Rectal smooth muscle tissue (tissue), 1 donor: ENCODE data around the gene PPP1R2.

Experiments used
- H3K27ac ChIP-seq: one replicate; pipeline ENCODE4 v1.7.0; 2013; ENCODE audit warnings: low read depth, low read length, inconsistent platforms
- H3K27me3 ChIP-seq: one replicate; pipeline ENCODE4 v1.7.0; 2013; ENCODE audit warnings: low read length; ENCODE audit not compliant: control insufficient read depth, insufficient read depth
- H3K36me3 ChIP-seq: one replicate; pipeline ENCODE4 v1.7.0; 2013; ENCODE audit warnings: low read length; ENCODE audit not compliant: control insufficient read depth, insufficient read depth
- H3K4me1 ChIP-seq: one replicate; pipeline ENCODE4 v1.7.0; 2013; ENCODE audit warnings: low read length; ENCODE audit not compliant: control insufficient read depth, insufficient read depth
- H3K4me3 ChIP-seq: one replicate; pipeline ENCODE4 v1.7.0; 2013; ENCODE audit warnings: low read length
- H3K9ac ChIP-seq: one replicate; pipeline ENCODE4 v1.7.0; 2013; ENCODE audit warnings: low read length

Gene PPP1R2

DNA sequence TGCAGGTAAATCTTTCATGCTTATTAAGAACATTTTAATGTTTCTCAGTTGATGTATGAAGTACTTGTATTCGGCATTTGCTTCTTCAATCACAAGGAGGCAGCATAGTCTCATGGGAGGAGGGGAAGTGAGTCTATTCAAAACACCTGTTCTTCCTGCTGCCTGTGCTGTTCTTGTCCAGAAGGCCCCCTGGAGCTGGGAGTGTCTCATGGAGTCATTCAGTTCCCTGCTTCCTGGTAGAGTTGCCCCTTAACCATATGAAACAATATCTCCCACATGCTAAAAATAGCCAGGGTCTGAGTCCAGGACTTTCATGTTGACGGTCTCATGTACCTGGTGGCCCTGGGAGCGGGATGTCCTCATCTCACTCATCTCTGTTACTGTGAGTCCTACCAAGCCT is 15.5 kb upstream of the PPP1R2 start:
- Histone ChIP-seq H3K4me3 (no peak overlapping the region), H3K27me3 (no peaks in the 10 kb centered on the region), H3K9ac (no peak overlapping the region), H3K36me3 (no peaks in the 10 kb centered on the region), H3K27ac (no peak overlapping the region), H3K4me1 (no peaks in the 10 kb centered on the region)

DNA sequence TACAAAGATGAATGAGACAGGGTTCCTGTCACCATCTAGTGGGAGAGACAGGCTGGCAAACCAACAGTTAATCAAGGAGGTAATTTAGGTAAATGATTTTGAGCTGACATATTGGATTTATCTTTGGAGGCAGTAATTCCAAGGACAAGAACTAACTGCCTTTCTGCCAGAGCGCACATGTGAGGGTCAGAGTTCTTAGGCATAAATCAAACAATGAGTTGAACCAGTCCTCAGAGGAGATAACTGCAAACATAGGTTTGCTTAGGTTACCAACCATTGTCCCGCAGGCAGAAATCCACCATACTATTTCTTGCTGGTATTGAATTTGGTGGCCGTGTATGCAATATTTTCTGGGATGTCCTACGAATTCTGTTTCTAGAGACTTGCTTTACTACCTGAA is 14.2 kb upstream of the PPP1R2 start:
- Histone ChIP-seq H3K27ac (no peak overlapping the region), H3K36me3 (no peaks in the 10 kb centered on the region), H3K27me3 (no peaks in the 10 kb centered on the region), H3K4me3 (no peak overlapping the region), H3K4me1 (no peaks in the 10 kb centered on the region), H3K9ac (no peak overlapping the region)

DNA sequence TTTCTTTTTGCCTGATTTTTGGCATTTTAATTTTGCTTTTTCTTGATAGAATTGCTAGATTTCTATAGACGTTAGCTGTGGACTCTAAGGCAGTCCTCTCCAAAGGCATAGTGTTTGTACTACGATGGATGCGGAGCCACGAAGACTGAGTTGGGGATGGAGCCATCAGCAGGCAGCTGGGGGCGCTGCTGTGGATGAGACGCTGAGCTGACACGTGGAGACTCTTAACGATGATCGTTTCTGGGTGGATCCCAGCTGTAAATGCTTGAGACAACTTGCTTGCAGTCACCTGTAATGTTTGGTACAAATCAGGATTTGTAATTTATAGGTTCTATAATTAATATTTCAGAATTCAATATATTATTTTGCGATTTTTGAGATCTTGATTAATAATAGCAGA is 13.3 kb upstream of the PPP1R2 start:
- Histone ChIP-seq H3K4me1 (no peaks in the 10 kb centered on the region), H3K27ac (no peak overlapping the region), H3K27me3 (no peaks in the 10 kb centered on the region), H3K9ac (no peak overlapping the region), H3K36me3 (no peaks in the 10 kb centered on the region), H3K4me3 (no peak overlapping the region)

- Histone ChIP-seq H3K4me1 (no peaks in the 10 kb centered on the region), H3K36me3 (no peaks in the 10 kb centered on the region), H3K9ac (no peak overlapping the region), H3K4me3 (no peak overlapping the region), H3K27ac (no peak overlapping the region), H3K27me3 (no peaks in the 10 kb centered on the region)
These were observed 12.0 kb upstream of the PPP1R2 start for GRCh38 chr3:195555110-195555509.

GRCh38 chr3:195554458-195554857 is 11.3 kb upstream of the PPP1R2 start:
- no peak overlapping the region for H3K27ac ChIP-seq
- no peaks in the 10 kb centered on the region for H3K27me3 ChIP-seq
- H3K4me3 ChIP-seq = no peak overlapping the region
- H3K4me1 ChIP-seq = no peaks in the 10 kb centered on the region
- no peaks in the 10 kb centered on the region for H3K36me3 ChIP-seq
- H3K9ac ChIP-seq = no peak overlapping the region

- Histone ChIP-seq H3K4me3 (no peak overlapping the region), H3K27ac (no peak overlapping the region), H3K4me1 (no peaks in the 10 kb centered on the region), H3K36me3 (no peaks in the 10 kb centered on the region), H3K27me3 (no peaks in the 10 kb centered on the region), H3K9ac (no peak overlapping the region)
These were observed 10.1 kb upstream of the PPP1R2 start for GRCh38 chr3:195553268-195553667.

- no peak overlapping the region for H3K27ac ChIP-seq
- H3K27me3 ChIP-seq = no peaks in the 10 kb centered on the region
- no peak overlapping the region for H3K9ac ChIP-seq
- H3K36me3 ChIP-seq = no peaks in the 10 kb centered on the region
- no peaks in the 10 kb centered on the region for H3K4me1 ChIP-seq
- no peak overlapping the region for H3K4me3 ChIP-seq
These were observed 8.4 kb upstream of the PPP1R2 start for GRCh38 chr3:195551381-195551978.

DNA sequence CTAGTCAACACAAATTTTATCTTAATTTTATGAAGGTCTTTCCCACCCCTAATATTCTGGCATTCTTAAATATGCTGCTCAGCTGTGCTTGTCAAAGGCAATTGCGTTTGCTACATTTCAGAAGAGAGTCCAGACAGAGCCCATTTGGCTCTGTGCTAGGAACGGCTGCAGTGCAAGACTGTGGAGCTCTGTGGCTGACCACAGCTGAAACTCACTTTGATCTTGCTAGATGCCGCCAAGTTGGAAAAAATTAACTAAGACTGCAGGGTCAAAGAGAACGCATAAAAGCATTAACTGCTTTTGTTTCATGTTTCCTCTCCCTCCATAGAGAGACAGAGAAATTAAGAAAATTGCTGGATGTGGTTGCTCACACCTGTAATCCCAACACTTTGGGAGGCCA is 7.6 kb upstream of the PPP1R2 start:
- no peak overlapping the region for H3K9ac ChIP-seq
- no peak overlapping the region for H3K27ac ChIP-seq
- no peak overlapping the region for H3K4me3 ChIP-seq
- no peaks in the 10 kb centered on the region for H3K36me3 ChIP-seq
- no peaks in the 10 kb centered on the region for H3K4me1 ChIP-seq
- no peaks in the 10 kb centered on the region for H3K27me3 ChIP-seq

- no peak overlapping the region for H3K27ac ChIP-seq
- no peaks in the 10 kb centered on the region for H3K27me3 ChIP-seq
- no peak overlapping the region for H3K4me3 ChIP-seq
- H3K4me1 ChIP-seq = no peaks in the 10 kb centered on the region
- H3K9ac ChIP-seq = no peak overlapping the region
- H3K36me3 ChIP-seq = no peaks in the 10 kb centered on the region
These were observed 6.9 kb upstream of the PPP1R2 start for GRCh38 chr3:195549931-195550519.

GRCh38 chr3:195548987-195549386 is 5.9 kb upstream of the PPP1R2 start:
- Histone ChIP-seq H3K9ac (no peak overlapping the region), H3K36me3 (no peaks in the 10 kb centered on the region), H3K4me1 (no peaks in the 10 kb centered on the region), H3K27me3 (no peaks in the 10 kb centered on the region), H3K4me3 (no peak overlapping the region), H3K27ac (no peak overlapping the region)

- Histone ChIP-seq H3K27me3 (no peaks in the 10 kb centered on the region), H3K27ac (no peak overlapping the region), H3K4me3 (no peak overlapping the region), H3K4me1 (no peaks in the 10 kb centered on the region), H3K36me3 (no peaks in the 10 kb centered on the region), H3K9ac (no peak overlapping the region)
These were observed 5.4 kb upstream of the PPP1R2 start for GRCh38 chr3:195548501-195548900.

DNA sequence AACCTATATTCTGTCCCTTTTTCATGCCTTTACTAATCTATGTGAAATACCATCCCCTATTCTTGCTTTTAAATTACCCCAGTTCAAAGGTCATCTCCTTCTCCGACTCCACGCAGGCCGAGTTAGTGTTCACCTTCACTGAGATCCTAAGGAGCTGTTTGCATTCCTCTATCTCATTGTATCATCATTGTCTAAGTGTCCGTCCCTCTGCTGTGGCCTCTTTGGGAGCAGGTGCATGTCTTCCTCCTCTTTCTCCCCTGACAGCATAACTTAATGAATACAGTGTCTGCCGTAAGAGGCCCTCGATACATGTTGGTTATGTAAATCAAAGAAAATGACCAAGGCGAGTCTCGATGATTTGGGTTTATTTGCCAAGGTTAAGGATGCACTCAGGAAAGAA is 4.9 kb upstream of the PPP1R2 start:
- H3K27ac ChIP-seq = no peak overlapping the region
- H3K4me1 ChIP-seq = no peaks in the 10 kb centered on the region

DNA sequence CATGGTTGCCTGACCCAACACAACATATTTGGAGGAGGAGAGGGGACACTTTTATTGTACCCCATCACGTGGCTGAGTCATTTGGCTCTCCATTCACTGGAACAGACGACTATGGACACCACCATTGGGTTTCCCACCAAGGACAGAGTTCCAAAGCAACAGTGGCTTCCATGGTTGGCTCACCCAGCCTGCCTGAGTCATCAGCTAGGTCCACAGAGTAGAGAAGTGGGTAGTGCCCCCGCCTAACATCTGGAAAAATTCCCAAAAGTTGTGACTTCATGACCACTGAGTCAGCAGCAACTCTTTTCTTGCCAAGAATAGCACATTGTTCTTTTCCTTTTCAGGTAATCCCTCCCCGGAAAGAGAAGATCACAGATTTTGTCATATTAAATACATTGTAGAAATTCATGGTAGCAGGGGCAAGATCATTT is 3.0 kb upstream of the PPP1R2 start:
- Histone ChIP-seq H3K27me3 (no peaks in the 10 kb centered on the region), H3K4me1 (peaks cover under 1% of the 10 kb centered on the region), H3K27ac (peak overlapping the region; percentile 59), H3K36me3 (no peaks in the 10 kb centered on the region), H3K4me3 (no peak overlapping the region), H3K9ac (no peak overlapping the region)

More for the DNA sequence above, 4.9 kb upstream of the PPP1R2 start:
- Histone ChIP-seq H3K9ac (no peak overlapping the region), H3K27me3 (no peaks in the 10 kb centered on the region), H3K36me3 (no peaks in the 10 kb centered on the region), H3K4me3 (no peak overlapping the region)
